Measurements from ENCODE around the gene DNAJC17.

The DNAJC17 gene

DNA sequence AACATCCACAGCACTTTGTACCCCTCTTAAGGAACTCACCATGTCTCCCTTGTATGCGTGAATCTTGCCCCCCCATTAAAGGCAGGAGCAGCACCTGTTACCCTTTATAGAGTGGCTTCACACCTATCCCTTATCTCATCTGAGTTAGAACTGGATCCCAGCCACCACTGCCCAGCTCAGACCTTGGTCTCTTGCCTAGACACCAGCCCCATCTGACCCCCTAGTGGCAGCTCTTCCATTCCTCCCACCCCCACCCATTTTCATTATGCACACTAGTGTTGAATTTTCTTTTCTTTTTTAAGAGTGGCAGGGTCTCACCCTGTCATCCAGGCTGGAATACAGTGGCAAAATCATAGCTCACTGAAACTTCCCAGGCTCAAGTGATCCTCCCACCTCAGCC, 3.6 kb downstream of the DNAJC17 start:
- H3K4me3 ChIP-seq (ENCODE audit: insufficient read depth, low read length, poor library complexity, severe bottlenecking), result no peak overlapping the region
- H3K36me3 ChIP-seq (ENCODE audit: low read length), result no peaks in the 10 kb centered on the region
- H4K20me1 ChIP-seq (ENCODE audit: low read depth, low read length), result no peaks in the 10 kb centered on the region
- no peak overlapping the region for H3K27ac ChIP-seq (ENCODE audit: low read depth, low read length)
- H2AFZ ChIP-seq (ENCODE audit: low read depth, low read length, severe bottlenecking), result no peak overlapping the region
- H3K79me2 ChIP-seq (ENCODE audit: insufficient read depth, low read length), result peaks cover 63% of the 10 kb centered on the region
- no peaks in the 10 kb centered on the region for H3F3A ChIP-seq (ENCODE audit: insufficient read depth)
- no peaks in the 10 kb centered on the region for H3K9me3 ChIP-seq (ENCODE audit: insufficient read depth, low read length)
- H3K27me3 ChIP-seq (ENCODE audit: low read length), result no peaks in the 10 kb centered on the region
- H3K9ac ChIP-seq (ENCODE audit: low read length), result no peak overlapping the region
- no peaks in the 10 kb centered on the region for H3K9me2 ChIP-seq (replicated peaks; ENCODE audit: insufficient read depth, low read length)
- TF ChIP-seq, protein P1, sequence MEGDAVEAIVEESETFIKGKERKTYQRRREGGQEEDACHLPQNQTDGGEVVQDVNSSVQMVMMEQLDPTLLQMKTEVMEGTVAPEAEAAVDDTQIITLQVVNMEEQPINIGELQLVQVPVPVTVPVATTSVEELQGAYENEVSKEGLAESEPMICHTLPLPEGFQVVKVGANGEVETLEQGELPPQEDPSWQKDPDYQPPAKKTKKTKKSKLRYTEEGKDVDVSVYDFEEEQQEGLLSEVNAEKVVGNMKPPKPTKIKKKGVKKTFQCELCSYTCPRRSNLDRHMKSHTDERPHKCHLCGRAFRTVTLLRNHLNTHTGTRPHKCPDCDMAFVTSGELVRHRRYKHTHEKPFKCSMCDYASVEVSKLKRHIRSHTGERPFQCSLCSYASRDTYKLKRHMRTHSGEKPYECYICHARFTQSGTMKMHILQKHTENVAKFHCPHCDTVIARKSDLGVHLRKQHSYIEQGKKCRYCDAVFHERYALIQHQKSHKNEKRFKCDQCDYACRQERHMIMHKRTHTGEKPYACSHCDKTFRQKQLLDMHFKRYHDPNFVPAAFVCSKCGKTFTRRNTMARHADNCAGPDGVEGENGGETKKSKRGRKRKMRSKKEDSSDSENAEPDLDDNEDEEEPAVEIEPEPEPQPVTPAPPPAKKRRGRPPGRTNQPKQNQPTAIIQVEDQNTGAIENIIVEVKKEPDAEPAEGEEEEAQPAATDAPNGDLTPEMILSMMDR (IDR thresholded peaks at IDR 0.05; ENCODE audit: insufficient read depth, low read length, poor library complexity, severe bottlenecking), result no peak
- TF ChIP-seq EZH2phosphoT487 (conservative IDR thresholded peaks at IDR 0.05; ENCODE audit: low read length), result no peak
- no peak overlapping the region for H3K4me2 ChIP-seq (ENCODE audit: low read depth, low read length, poor library complexity, severe bottlenecking)

DNA sequence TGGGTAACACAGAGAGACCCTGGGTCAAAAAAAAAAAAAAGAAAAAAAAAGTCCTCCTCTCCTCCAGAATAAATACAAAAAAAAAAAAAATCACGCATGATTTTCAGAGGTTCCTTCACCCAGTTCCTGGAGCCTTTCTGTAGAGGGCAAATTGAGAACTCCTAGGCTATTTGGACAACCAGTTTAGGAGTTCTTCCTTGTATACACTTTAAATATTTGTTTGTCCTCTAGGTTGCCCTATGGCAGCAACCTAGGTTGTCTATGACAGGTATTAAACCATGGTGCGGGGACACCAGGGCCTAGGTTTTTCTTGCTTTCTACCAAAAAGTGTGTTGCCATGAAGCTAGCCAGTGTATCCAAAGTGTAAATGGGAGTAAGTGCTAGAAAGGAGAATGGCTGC, 4.2 kb downstream of the DNAJC17 start:
- H3K4me2 ChIP-seq (ENCODE audit: low read depth, low read length, poor library complexity, severe bottlenecking), result no peak overlapping the region
- H2AFZ ChIP-seq (ENCODE audit: low read depth, low read length, severe bottlenecking), result no peak overlapping the region
- no peaks in the 10 kb centered on the region for H3F3A ChIP-seq (ENCODE audit: insufficient read depth)
- H3K79me2 ChIP-seq (ENCODE audit: insufficient read depth, low read length), result peaks cover 68% of the 10 kb centered on the region
- H3K36me3 ChIP-seq (ENCODE audit: low read length), result no peaks in the 10 kb centered on the region
- H3K27me3 ChIP-seq (ENCODE audit: low read length), result no peaks in the 10 kb centered on the region
- H3K9me3 ChIP-seq (ENCODE audit: insufficient read depth, low read length), result no peaks in the 10 kb centered on the region
- H4K20me1 ChIP-seq (ENCODE audit: low read depth, low read length), result no peaks in the 10 kb centered on the region
- TF ChIP-seq, protein P1 (IDR thresholded peaks at IDR 0.05; ENCODE audit: insufficient read depth, low read length, poor library complexity, severe bottlenecking), result no peak
- no peak for TF ChIP-seq EZH2phosphoT487 (conservative IDR thresholded peaks at IDR 0.05; ENCODE audit: low read length)
- H3K9ac ChIP-seq (ENCODE audit: low read length), result no peak overlapping the region
- no peaks in the 10 kb centered on the region for H3K9me2 ChIP-seq (replicated peaks; ENCODE audit: insufficient read depth, low read length)
- no peak overlapping the region for H3K27ac ChIP-seq (ENCODE audit: low read depth, low read length)
- no peak overlapping the region for H3K4me3 ChIP-seq (ENCODE audit: insufficient read depth, low read length, poor library complexity, severe bottlenecking)

DNA sequence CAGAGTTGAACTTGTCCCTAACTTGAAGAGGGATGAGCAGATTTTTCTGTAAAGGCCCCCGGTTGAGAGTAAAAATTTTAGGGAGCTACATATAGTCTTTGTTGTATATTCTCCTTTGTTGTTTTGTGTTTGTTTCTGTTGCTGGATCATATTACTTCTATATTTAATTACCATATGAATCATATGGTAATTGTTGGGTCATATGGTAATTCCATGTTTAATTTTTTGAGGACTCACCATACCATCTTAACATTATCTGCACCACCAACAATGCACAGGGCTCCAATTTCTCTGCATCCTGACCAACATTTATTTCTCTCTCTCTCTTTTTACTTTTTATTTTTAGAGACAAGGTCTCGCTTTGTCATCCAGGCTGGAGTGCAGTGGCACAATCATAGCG, 7.8 kb downstream of the DNAJC17 start:
- Histone ChIP-seq H4K20me1 (ENCODE audit: low read depth, low read length) (no peaks in the 10 kb centered on the region), H3K79me2 (ENCODE audit: insufficient read depth, low read length) (peaks cover 78% of the 10 kb centered on the region), H3K4me3 (ENCODE audit: insufficient read depth, low read length, poor library complexity, severe bottlenecking) (no peak overlapping the region), H2AFZ (ENCODE audit: low read depth, low read length, severe bottlenecking) (no peak overlapping the region), H3K36me3 (ENCODE audit: low read length) (no peaks in the 10 kb centered on the region), H3K27ac (ENCODE audit: low read depth, low read length) (no peak overlapping the region), H3K27me3 (ENCODE audit: low read length) (no peaks in the 10 kb centered on the region), H3K9me2 (replicated peaks; ENCODE audit: insufficient read depth, low read length) (no peaks in the 10 kb centered on the region), H3K4me2 (ENCODE audit: low read depth, low read length, poor library complexity, severe bottlenecking) (no peak overlapping the region), H3K9ac (ENCODE audit: low read length) (no peak overlapping the region), H3K9me3 (ENCODE audit: insufficient read depth, low read length) (no peaks in the 10 kb centered on the region), H3F3A (ENCODE audit: insufficient read depth) (no peaks in the 10 kb centered on the region)
- no peak for TF ChIP-seq EZH2phosphoT487 (conservative IDR thresholded peaks at IDR 0.05; ENCODE audit: low read length)
- TF ChIP-seq, protein P1 (IDR thresholded peaks at IDR 0.05; ENCODE audit: insufficient read depth, low read length, poor library complexity, severe bottlenecking), result no peak
